HepG2 (cell line): Measurements from ENCODE around the gene SIGLEC6. TPM values are rescaled to one million over a fixed set of nuclear protein-coding genes. Genes with fewer than 3 reads are reported as not detected.
A peak's percentile ranks its signal among the peaks of the same experiment; 100 is the strongest.

Experiments used
- CC2D1A ChIP-seq: sonication (generic); formaldehyde crosslinking; IDR thresholded peaks from 2 replicates; pipeline ENCODE4 v1.8.1; 2023; ENCODE audit warnings: mild to moderate bottlenecking, missing genetic modification reagents
- CREBL2 ChIP-seq: sonication (generic); formaldehyde crosslinking; IDR thresholded peaks from 2 replicates; pipeline ENCODE4 v1.8.1; 2023; ENCODE audit warnings: missing genetic modification reagents, mild to moderate bottlenecking, borderline replicate concordance
- GMEB1 ChIP-seq: sonication (generic); formaldehyde crosslinking; IDR thresholded peaks from 2 replicates; pipeline ENCODE4 v1.5.1; 2020; ENCODE audit warnings: missing genetic modification reagents, mild to moderate bottlenecking, borderline replicate concordance
- JDP2 ChIP-seq: sonication (generic); formaldehyde crosslinking; IDR thresholded peaks from 2 replicates; pipeline ENCODE4 v1.8.1; 2022; ENCODE audit warnings: missing genetic modification reagents, borderline replicate concordance
- KLF12 ChIP-seq: sonication (generic); formaldehyde crosslinking; IDR thresholded peaks from 2 replicates; pipeline ENCODE4 v1.4.0; 2020; ENCODE audit warnings: missing genetic modification reagents, borderline replicate concordance
- NFKB2 ChIP-seq: sonication (generic); formaldehyde crosslinking; IDR thresholded peaks from 2 replicates; pipeline ENCODE4 v1.4.0; 2020; ENCODE audit warnings: missing genetic modification reagents, borderline replicate concordance
- PHF5A ChIP-seq: IDR thresholded peaks from one replicate; pipeline ENCODE4 v1.6.1; 2018; ENCODE audit warnings: low read depth, missing genetic modification reagents; ENCODE audit not compliant: unreplicated experiment
- PRMT3 ChIP-seq: sonication (generic); formaldehyde crosslinking; IDR thresholded peaks from 2 replicates; pipeline ENCODE4 v1.8.1; 2022; ENCODE audit warnings: low read depth, mild to moderate bottlenecking, moderate library complexity, missing genetic modification reagents, borderline replicate concordance
- RFXANK ChIP-seq: IDR thresholded peaks from 2 replicates; pipeline ENCODE4 v1.6.1; 2016
- SMARCC2 ChIP-seq: fragments of 450-650 bp; IDR thresholded peaks from 2 replicates; pipeline ENCODE4 v1.6.1; 2017; ENCODE audit warnings: antibody characterized with exemption, mild to moderate bottlenecking
- SOX6 ChIP-seq, 2 experiments: fragments of 450-650 bp in 1 of 2; sonication (generic) in 1 of 2; formaldehyde crosslinking in 1 of 2; IDR thresholded peaks; 2 replicates each; pipeline versions ENCODE4 v1.4.0 to v1.6.1; 2017 to 2020; ENCODE audit warnings: antibody characterized with exemption in 1 of 2, mild to moderate bottlenecking in 1 of 2, missing genetic modification reagents in 1 of 2
- TERF1 ChIP-seq: sonication (generic); formaldehyde crosslinking; IDR thresholded peaks from 2 replicates; pipeline ENCODE4 v1.8.0; 2022; ENCODE audit warnings: mild to moderate bottlenecking, missing genetic modification reagents, moderate library complexity
- ZFAT ChIP-seq: sonication (generic); formaldehyde crosslinking; conservative IDR thresholded peaks from 2 replicates; pipeline ENCODE4 v1.8.1; 2023; ENCODE audit warnings: missing genetic modification reagents, inconsistent platforms
- ZNF230 ChIP-seq: sonication (generic); formaldehyde crosslinking; IDR thresholded peaks from 2 replicates; pipeline ENCODE4 v1.4.0; 2020; ENCODE audit warnings: mild to moderate bottlenecking, missing genetic modification reagents
- ZNF639 ChIP-seq: conservative IDR thresholded peaks from 2 replicates; pipeline ENCODE4 v1.6.1; 2018; ENCODE audit warnings: missing genetic modification reagents
- ZNF790 ChIP-seq: sonication (generic); formaldehyde crosslinking; IDR thresholded peaks from 2 replicates; pipeline ENCODE4 v1.8.0; 2022; ENCODE audit warnings: missing genetic modification reagents, mild to moderate bottlenecking, borderline replicate concordance
- polyA plus RNA-seq, 8 experiments: library from polyadenylated mRNA; depleted of rRNA in 3 of 8; stranded (reverse) in 7 of 8; unstranded in 1 of 8; fragments of >200 nt; fragmentation: Illumina TruSeq in 4 of 8; extraction: Trizol in 4 of 8; gene quantifications; 2 replicates each; pipeline versions ENCODE4 v1.2.1 to v1.2.3, GENCODE V29; 2011 to 2016; ENCODE audit warnings: low read depth in 4 of 8, missing spikeins in 1 of 8, mixed read lengths in 1 of 8; ENCODE audit not compliant: insufficient read depth in 1 of 8
- total RNA-seq, 5 experiments: library from RNA; depleted of rRNA; stranded (reverse); fragments of >200 nt; fragmentation: Illumina TruSeq; extraction: Trizol; gene quantifications; 2 replicates each; pipeline ENCODE4 v1.2.3, GENCODE V29; 2016; ENCODE audit warnings: low read depth in 1 of 5
- TF ChIP-seq, protein P1 (sequence below): sonication (generic); formaldehyde crosslinking; IDR thresholded peaks from 2 replicates; pipeline ENCODE4 v1.4.0; 2020; ENCODE audit warnings: missing genetic modification reagents
- TF ChIP-seq, protein P2 (sequence below): sonication (generic); formaldehyde crosslinking; IDR thresholded peaks from 2 replicates; pipeline ENCODE4 v1.4.0; 2020; ENCODE audit warnings: missing genetic modification reagents

SIGLEC6 gene
- total and polyA plus RNA-seq, 2 of the 13 experiments (the other 11 are each of a cell fraction or from before 2014, with no cell fraction given) = not detected

DNA sequence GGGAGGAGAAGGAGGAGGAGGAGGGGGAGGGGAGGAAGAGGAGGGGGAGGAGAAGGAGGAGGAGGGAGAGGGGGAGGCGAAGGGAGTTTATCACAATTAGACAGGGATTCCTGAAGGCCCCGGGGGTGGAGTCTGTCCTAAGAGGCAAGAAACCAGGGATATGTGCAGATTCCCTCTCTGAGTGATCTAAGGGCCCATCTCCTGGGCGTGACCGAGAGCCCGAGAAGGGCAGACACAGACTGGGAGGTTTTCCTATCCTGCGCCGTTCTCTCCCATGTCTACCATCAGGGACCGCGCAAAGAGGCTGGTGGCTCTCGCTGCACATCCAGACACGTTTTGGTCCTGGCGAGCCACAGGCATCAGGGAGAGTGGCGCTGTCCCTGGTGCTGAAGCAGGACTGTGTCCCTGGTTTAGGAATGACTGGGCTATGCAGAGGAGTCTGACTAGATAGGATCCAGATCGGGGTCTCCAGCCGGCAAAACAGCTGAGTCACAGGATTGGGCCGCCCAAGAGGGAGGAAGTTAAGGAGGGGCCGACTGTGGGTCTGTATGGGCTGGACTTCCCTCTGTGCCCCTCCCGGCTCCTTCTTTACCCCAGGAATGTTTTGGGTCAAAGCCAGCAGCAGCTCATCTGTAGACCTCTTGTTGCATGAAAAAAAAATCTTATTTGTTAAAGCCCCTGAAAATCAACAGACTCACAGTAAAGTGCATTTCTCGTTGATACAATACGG, 21.7 kb upstream of the SIGLEC6 start (continued):
- TF ChIP-seq ZNF230 (CRISPR knock-in tag) (no peak; the same call in 1 of the 2 replicates), ZFAT (CRISPR knock-in tag) (0 out of 2 replicates have a peak, but pooled peaks have one; percentile 47), TERF1 (no peak), CREBL2 (no peak), SOX6 (IDR thresholded peaks at IDR 0.05) (no peak), SOX6 (CRISPR knock-in tag; IDR thresholded peaks at IDR 0.05) (no peak), RFXANK (CRISPR knock-in tag) (peak; percentile 82; the same call in 1 of the 2 replicates), NFKB2 (CRISPR knock-in tag) (peak; percentile 91), KLF12 (CRISPR knock-in tag) (peak; percentile 76), GMEB1 (no peak), SMARCC2 (no peak), ZNF639 (CRISPR knock-in tag) (no peak), PHF5A (CRISPR knock-in tag) (no peak), ZNF790 (CRISPR knock-in tag) (no peak), JDP2 (CRISPR knock-in tag) (no peak; the same call in 1 of the 2 replicates), PRMT3 (CRISPR knock-in tag) (no peak), CC2D1A (CRISPR knock-in tag) (no peak)
- TF ChIP-seq, protein P1, sequence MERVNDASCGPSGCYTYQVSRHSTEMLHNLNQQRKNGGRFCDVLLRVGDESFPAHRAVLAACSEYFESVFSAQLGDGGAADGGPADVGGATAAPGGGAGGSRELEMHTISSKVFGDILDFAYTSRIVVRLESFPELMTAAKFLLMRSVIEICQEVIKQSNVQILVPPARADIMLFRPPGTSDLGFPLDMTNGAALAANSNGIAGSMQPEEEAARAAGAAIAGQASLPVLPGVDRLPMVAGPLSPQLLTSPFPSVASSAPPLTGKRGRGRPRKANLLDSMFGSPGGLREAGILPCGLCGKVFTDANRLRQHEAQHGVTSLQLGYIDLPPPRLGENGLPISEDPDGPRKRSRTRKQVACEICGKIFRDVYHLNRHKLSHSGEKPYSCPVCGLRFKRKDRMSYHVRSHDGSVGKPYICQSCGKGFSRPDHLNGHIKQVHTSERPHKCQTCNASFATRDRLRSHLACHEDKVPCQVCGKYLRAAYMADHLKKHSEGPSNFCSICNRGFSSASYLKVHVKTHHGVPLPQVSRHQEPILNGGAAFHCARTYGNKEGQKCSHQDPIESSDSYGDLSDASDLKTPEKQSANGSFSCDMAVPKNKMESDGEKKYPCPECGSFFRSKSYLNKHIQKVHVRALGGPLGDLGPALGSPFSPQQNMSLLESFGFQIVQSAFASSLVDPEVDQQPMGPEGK (CRISPR knock-in tag) = peak; percentile 52; the same call in 1 of the 2 replicates
- TF ChIP-seq, protein P2, sequence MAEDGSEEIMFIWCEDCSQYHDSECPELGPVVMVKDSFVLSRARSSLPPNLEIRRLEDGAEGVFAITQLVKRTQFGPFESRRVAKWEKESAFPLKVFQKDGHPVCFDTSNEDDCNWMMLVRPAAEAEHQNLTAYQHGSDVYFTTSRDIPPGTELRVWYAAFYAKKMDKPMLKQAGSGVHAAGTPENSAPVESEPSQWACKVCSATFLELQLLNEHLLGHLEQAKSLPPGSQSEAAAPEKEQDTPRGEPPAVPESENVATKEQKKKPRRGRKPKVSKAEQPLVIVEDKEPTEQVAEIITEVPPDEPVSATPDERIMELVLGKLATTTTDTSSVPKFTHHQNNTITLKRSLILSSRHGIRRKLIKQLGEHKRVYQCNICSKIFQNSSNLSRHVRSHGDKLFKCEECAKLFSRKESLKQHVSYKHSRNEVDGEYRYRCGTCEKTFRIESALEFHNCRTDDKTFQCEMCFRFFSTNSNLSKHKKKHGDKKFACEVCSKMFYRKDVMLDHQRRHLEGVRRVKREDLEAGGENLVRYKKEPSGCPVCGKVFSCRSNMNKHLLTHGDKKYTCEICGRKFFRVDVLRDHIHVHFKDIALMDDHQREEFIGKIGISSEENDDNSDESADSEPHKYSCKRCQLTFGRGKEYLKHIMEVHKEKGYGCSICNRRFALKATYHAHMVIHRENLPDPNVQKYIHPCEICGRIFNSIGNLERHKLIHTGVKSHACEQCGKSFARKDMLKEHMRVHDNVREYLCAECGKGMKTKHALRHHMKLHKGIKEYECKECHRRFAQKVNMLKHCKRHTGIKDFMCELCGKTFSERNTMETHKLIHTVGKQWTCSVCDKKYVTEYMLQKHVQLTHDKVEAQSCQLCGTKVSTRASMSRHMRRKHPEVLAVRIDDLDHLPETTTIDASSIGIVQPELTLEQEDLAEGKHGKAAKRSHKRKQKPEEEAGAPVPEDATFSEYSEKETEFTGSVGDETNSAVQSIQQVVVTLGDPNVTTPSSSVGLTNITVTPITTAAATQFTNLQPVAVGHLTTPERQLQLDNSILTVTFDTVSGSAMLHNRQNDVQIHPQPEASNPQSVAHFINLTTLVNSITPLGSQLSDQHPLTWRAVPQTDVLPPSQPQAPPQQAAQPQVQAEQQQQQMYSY (CRISPR knock-in tag) = 0 out of 2 replicates have a peak, but pooled peaks have one; percentile 57
